ENCODE measurements around the gene ATP11A. TPM values are rescaled to one million over a fixed set of nuclear protein-coding genes. Genes with fewer than 3 reads are reported as not detected.

ATP11A gene
- total and polyA plus RNA-seq, 2 experiments from 2014 or later, result 12.3 to 52.6 TPM

DNA sequence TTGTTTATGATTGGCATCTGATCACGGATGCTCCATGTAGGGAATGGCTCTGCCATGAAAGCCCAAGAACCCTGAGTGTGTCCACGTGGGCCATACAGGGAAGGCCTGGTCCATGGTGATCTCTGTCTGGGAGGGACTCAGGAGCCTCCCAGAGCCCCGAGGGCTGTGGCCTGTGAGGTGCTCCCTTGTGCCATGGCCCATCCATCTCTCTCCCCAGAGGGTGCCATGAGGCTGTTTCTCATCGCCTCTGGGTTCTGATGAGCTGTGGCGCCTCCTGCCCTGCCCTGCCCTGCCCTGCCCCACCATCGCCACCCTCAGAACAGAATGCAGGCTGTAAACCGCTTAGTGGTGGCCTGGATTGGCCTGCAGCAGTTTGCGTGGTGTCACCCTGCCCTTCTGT lies 83.1 kb downstream of the ATP11A start:
- no peaks in the 10 kb centered on the region for H3F3A ChIP-seq (replicated peaks; ENCODE audit: low read depth)
- peaks cover 21% of the 10 kb centered on the region; the same call in 1 of the 2 replicates for H3K4me1 ChIP-seq (ENCODE audit: insufficient read depth)
- H2AFZ ChIP-seq, result no peak overlapping the region
- no peaks in the 10 kb centered on the region for H3K9me3 Mint-ChIP-seq
- ATAC-seq (no peak), DNase-seq (ENCODE audit: low spot score) (no peak)
- H3K79me2 ChIP-seq (replicated peaks; ENCODE audit: insufficient read depth), result peaks cover 80% of the 10 kb centered on the region
- no peak overlapping the region for H3K27ac Mint-ChIP-seq
- TF ChIP-seq ZNF114 (CRISPR knock-in tag; IDR thresholded peaks at IDR 0.05) (no peak), NANOG (IDR thresholded peaks at IDR 0.05; ENCODE audit: borderline replicate concordance) (no peak), ZNF331 (CRISPR knock-in tag; IDR thresholded peaks at IDR 0.05; ENCODE audit: low read depth) (no peak), EZH2phosphoT487 (IDR thresholded peaks at IDR 0.05; ENCODE audit: unreplicated experiment) (no peak), STAT1 (IDR thresholded peaks at IDR 0.05; ENCODE audit: unreplicated experiment) (no peak), JUNB (IDR thresholded peaks at IDR 0.05; ENCODE audit: unreplicated experiment) (no peak), POLR2AphosphoS5 (IDR thresholded peaks at IDR 0.05; ENCODE audit: low read depth) (no peak), CREB1 (CRISPR knock-in tag; IDR thresholded peaks at IDR 0.05; ENCODE audit: low read depth) (no peak), EZH2 (IDR thresholded peaks at IDR 0.05; ENCODE audit: low read depth, unreplicated experiment) (no peak)
- TF ChIP-seq, protein P1, sequence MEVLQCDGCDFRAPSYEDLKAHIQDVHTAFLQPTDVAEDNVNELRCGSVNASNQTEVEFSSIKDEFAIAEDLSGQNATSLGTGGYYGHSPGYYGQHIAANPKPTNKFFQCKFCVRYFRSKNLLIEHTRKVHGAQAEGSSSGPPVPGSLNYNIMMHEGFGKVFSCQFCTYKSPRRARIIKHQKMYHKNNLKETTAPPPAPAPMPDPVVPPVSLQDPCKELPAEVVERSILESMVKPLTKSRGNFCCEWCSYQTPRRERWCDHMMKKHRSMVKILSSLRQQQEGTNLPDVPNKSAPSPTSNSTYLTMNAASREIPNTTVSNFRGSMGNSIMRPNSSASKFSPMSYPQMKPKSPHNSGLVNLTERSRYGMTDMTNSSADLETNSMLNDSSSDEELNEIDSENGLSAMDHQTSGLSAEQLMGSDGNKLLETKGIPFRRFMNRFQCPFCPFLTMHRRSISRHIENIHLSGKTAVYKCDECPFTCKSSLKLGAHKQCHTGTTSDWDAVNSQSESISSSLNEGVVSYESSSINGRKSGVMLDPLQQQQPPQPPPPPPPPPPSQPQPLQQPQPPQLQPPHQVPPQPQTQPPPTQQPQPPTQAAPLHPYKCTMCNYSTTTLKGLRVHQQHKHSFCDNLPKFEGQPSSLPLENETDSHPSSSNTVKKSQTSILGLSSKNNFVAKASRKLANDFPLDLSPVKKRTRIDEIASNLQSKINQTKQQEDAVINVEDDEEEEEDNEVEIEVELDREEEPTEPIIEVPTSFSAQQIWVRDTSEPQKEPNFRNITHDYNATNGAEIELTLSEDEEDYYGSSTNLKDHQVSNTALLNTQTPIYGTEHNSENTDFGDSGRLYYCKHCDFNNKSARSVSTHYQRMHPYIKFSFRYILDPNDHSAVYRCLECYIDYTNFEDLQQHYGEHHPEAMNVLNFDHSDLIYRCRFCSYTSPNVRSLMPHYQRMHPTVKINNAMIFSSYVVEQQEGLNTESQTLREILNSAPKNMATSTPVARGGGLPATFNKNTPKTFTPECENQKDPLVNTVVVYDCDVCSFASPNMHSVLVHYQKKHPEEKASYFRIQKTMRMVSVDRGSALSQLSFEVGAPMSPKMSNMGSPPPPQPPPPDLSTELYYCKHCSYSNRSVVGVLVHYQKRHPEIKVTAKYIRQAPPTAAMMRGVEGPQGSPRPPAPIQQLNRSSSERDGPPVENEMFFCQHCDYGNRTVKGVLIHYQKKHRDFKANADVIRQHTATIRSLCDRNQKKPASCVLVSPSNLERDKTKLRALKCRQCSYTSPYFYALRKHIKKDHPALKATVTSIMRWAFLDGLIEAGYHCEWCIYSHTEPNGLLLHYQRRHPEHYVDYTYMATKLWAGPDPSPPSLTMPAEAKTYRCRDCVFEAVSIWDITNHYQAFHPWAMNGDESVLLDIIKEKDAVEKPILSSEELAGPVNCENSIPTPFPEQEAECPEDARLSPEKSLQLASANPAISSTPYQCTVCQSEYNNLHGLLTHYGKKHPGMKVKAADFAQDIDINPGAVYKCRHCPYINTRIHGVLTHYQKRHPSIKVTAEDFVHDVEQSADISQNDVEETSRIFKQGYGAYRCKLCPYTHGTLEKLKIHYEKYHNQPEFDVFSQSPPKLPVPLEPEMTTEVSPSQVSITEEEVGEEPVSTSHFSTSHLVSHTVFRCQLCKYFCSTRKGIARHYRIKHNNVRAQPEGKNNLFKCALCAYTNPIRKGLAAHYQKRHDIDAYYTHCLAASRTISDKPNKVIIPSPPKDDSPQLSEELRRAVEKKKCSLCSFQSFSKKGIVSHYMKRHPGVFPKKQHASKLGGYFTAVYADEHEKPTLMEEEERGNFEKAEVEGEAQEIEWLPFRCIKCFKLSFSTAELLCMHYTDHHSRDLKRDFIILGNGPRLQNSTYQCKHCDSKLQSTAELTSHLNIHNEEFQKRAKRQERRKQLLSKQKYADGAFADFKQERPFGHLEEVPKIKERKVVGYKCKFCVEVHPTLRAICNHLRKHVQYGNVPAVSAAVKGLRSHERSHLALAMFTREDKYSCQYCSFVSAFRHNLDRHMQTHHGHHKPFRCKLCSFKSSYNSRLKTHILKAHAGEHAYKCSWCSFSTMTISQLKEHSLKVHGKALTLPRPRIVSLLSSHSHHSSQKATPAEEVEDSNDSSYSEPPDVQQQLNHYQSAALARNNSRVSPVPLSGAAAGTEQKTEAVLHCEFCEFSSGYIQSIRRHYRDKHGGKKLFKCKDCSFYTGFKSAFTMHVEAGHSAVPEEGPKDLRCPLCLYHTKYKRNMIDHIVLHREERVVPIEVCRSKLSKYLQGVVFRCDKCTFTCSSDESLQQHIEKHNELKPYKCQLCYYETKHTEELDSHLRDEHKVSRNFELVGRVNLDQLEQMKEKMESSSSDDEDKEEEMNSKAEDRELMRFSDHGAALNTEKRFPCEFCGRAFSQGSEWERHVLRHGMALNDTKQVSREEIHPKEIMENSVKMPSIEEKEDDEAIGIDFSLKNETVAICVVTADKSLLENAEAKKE (CRISPR knock-in tag; IDR thresholded peaks at IDR 0.05), result no peak
- TF ChIP-seq, protein P2, sequence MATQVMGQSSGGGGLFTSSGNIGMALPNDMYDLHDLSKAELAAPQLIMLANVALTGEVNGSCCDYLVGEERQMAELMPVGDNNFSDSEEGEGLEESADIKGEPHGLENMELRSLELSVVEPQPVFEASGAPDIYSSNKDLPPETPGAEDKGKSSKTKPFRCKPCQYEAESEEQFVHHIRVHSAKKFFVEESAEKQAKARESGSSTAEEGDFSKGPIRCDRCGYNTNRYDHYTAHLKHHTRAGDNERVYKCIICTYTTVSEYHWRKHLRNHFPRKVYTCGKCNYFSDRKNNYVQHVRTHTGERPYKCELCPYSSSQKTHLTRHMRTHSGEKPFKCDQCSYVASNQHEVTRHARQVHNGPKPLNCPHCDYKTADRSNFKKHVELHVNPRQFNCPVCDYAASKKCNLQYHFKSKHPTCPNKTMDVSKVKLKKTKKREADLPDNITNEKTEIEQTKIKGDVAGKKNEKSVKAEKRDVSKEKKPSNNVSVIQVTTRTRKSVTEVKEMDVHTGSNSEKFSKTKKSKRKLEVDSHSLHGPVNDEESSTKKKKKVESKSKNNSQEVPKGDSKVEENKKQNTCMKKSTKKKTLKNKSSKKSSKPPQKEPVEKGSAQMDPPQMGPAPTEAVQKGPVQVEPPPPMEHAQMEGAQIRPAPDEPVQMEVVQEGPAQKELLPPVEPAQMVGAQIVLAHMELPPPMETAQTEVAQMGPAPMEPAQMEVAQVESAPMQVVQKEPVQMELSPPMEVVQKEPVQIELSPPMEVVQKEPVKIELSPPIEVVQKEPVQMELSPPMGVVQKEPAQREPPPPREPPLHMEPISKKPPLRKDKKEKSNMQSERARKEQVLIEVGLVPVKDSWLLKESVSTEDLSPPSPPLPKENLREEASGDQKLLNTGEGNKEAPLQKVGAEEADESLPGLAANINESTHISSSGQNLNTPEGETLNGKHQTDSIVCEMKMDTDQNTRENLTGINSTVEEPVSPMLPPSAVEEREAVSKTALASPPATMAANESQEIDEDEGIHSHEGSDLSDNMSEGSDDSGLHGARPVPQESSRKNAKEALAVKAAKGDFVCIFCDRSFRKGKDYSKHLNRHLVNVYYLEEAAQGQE (IDR thresholded peaks at IDR 0.05; ENCODE audit: unreplicated experiment), result no peak
- TF ChIP-seq, protein P3, sequence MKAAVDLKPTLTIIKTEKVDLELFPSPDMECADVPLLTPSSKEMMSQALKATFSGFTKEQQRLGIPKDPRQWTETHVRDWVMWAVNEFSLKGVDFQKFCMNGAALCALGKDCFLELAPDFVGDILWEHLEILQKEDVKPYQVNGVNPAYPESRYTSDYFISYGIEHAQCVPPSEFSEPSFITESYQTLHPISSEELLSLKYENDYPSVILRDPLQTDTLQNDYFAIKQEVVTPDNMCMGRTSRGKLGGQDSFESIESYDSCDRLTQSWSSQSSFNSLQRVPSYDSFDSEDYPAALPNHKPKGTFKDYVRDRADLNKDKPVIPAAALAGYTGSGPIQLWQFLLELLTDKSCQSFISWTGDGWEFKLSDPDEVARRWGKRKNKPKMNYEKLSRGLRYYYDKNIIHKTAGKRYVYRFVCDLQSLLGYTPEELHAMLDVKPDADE (IDR thresholded peaks at IDR 0.05), result no peak
- TF ChIP-seq, protein P4, sequence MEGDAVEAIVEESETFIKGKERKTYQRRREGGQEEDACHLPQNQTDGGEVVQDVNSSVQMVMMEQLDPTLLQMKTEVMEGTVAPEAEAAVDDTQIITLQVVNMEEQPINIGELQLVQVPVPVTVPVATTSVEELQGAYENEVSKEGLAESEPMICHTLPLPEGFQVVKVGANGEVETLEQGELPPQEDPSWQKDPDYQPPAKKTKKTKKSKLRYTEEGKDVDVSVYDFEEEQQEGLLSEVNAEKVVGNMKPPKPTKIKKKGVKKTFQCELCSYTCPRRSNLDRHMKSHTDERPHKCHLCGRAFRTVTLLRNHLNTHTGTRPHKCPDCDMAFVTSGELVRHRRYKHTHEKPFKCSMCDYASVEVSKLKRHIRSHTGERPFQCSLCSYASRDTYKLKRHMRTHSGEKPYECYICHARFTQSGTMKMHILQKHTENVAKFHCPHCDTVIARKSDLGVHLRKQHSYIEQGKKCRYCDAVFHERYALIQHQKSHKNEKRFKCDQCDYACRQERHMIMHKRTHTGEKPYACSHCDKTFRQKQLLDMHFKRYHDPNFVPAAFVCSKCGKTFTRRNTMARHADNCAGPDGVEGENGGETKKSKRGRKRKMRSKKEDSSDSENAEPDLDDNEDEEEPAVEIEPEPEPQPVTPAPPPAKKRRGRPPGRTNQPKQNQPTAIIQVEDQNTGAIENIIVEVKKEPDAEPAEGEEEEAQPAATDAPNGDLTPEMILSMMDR (conservative IDR thresholded peaks at IDR 0.05; ENCODE audit: low read depth in 2 of 2), result no peak
- peaks cover 4% of the 10 kb centered on the region for H3K36me3 Mint-ChIP-seq (ENCODE audit: low read depth)
- H3K4me1 Mint-ChIP-seq, result peaks cover 61% of the 10 kb centered on the region
- H3K9me2 ChIP-seq (ENCODE audit: insufficient read depth), result no peaks in the 10 kb centered on the region
- no peak overlapping the region for H3K4me2 ChIP-seq
- H3K27me3 Mint-ChIP-seq (ENCODE audit: insufficient read depth, low read depth, poor library complexity), result peaks cover 10% of the 10 kb centered on the region
- no peak overlapping the region for H3K27ac ChIP-seq (ENCODE audit: low read depth)
- H3K27me3 ChIP-seq (ENCODE audit: insufficient read depth), result no peaks in the 10 kb centered on the region
- no peak overlapping the region for H3K4me3 Mint-ChIP-seq
- H4K20me1 ChIP-seq (replicated peaks; ENCODE audit: insufficient read depth), result peaks cover 25% of the 10 kb centered on the region; the same call in 1 of the 2 replicates
- no peaks in the 10 kb centered on the region for H3K36me3 ChIP-seq (ENCODE audit: insufficient read depth)
- H3K4me3 ChIP-seq, result no peak overlapping the region

Measured in GM23338 (cell line).